Stimulated activated CD8-positive, alpha-beta memory T cell treated with anti-CD3 and anti-CD28 coated beads, Interleukin-2, amount 100 ng/mL, for 1 hour (primary cell): Measurements from ENCODE around the gene DUSP5.

Experiments used
- DNase-seq, 2 donors: peaks; one replicate each; pipeline ENCODE4 v3.0.0-alpha.2; 2020; ENCODE audit warnings: low read depth in 2 of 2

Gene DUSP5

DNA sequence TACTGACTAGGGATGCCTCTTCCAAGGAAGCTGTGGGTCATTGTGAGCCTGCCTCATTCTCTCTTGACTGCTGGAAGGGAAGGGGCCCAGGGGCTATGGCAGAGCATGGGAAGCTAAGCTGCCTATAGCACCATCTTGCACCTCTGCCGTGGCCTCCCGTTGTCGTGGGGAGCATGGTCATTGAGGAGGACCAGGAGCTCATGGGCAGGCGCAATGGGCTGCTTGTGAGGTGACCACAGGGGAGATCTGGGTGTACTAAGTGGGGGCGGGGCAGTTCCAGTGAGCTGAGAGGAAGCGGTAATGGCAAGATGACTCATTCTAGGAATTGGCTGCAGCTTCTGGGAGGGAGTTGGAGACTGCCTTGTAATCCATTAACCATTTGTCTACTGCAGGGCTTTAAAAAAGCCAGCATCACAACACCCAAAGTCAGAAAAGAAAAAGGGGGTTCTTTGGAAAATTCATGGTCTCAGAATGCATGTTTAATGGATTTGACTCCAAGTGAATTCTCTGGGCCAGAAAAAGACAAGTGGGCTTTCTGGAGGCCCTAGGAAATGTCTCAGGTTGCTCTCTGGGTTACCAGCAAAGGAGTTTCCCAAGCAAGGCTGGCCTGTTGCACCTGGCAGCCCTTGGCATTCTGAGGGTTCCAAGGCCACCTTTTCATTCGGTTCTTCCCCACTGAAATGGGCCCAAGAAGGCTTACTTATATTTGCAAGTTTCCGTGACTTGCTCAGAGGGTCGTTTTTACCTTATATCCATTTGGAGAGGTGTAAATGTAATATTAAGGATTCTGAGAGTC is 3.6 kb downstream of the DUSP5 start:
- DNase-seq: peak in 1 of 2 donors; percentile 28

DNA sequence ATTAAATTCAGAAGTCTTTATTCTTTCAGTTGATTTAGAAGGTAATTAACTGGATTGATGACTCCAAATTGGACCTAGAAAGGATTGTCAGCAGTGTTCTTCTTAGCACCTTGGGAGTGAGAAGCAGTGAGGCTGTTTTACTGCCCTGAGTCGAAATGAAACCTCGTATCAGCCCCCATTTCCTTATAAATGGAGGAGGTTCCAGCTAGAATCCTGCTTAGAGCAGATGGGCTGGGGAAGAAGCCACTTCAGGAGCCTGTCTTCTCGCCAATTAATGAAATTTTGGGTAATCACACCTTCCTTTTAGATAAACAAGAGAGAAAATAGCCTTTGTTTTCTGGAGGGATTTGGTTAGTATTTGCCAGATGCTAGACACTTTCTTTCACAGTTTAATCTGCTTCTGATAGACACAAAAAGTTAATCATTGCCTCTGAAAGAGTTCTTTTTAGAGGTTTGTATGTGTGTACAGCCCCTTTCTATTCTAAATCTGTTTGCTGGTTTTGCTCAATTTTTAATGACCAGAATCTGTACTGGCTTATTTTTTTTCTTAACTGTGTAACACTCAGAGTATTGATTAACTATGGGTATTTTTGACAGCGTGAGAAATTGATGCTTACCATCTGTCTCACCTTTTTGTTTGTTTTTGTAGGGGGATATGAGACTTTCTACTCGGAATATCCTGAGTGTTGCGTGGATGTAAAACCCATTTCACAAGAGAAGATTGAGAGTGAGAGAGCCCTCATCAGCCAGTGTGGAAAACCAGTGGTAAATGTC is 4.6 kb downstream of the DUSP5 start:
- DNase-seq: no peak

DNA sequence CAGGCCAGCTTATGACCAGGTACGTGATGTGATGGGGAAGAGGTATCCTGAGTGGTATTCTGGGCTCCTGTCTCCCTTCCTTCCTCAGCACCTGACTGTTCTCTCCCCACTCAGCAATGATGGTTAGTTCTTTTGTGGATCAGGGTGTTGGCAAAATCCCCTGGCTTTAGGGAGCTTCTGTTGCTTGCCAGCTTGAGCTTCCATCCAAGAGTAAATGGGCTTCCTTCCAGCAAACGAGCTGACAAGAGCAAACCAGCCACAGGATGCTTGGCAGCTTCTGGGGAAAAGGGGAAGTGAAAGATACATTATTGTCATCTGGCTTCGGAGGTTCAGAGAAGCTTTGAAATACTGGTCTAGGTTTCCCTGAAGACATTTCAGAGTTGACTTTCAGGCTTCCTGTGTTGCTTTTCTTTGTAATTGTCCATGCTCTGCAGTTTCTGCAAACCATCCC is 5.2 kb downstream of the DUSP5 start:
- DNase-seq: no peak

DNA sequence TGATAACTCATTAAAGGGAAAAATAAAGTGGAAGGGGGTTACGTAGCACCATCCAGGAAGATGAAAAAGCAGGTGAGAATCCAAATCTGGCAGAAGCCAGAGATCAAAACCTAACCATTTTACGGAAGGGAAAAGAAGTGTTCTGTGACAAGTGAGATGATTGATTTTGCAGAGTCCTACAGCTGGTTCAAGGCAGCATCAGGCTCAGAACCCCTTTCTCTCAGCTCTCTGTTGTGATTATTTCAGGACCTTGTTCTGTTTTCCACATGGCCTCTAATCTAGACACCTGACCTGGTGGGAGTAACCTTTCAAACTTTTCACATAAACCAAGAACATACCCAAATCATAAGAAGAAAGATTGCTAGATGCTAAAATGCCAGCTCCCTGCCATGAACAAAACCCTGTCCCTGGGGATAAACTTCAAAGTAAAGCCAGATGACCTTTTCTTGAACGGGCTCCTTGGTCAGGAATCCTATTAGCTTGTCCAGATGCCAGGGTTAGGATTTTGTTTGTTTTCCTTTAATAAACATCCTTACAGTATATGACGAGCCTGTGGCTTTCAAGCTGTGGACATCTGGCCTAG is 5.9 kb downstream of the DUSP5 start:
- DNase-seq: no peak

DNA sequence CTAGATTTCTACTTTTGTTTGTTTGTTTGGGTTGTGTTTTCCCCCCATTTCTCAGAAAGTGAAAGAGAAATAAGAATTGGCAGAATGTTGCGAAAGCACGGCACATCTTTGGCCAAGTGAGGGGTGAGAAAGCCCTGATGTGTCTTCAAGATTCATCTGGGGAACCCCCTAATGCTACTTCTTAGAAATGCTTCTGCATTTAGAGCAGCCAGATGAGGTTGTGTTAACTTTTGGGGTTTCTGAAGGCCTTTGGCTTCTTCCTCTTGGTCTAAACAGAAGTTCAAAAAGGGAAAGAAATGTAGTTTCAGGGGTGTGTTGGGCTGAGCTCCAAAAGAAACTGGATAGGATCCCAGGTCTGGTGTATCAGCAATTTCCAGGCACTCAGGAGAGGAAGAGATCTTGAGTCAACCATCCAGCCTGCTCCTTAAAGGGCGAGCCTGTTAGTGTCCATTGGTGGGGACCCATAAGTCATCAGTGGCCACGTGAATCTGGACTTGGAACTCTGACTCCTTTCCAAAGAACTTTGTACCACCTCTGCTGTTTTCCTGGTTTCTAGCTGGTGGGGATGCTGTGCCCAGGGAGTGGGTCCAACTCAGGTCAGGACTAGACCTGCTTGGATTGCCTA is 6.5 kb downstream of the DUSP5 start:
- DNase-seq: peak in 1 of 2 donors; percentile 26

DNA sequence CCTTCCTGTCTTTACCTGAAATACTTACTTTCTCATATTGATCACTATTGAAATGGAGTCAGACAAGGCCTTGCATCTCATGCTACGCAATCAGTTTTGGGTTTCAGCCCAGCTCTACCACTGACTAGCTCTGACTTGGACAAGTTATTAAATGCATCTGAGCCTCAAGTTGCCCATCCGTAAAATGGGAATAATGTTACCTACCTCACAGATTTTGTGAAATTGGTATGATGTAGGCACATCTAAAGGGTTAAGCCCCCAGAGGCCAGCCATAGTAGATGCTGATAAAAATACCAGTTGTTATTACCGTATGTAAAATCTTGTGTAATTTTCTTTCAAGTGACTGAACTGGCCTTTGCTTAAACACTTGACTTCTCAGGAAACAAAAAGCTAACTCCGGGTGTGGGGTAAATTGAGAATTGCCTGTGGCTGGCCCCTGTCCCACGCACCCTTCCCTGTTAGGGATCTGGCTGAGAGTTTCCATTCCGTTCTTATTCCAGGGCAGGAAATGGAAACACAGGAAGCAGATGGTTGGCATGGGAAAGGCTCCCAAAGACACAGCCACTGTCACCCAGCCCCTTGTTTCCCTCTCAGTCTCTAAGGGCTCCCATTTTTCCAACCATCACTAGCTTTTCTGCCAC is 7.5 kb downstream of the DUSP5 start:
- DNase-seq: no peak

DNA sequence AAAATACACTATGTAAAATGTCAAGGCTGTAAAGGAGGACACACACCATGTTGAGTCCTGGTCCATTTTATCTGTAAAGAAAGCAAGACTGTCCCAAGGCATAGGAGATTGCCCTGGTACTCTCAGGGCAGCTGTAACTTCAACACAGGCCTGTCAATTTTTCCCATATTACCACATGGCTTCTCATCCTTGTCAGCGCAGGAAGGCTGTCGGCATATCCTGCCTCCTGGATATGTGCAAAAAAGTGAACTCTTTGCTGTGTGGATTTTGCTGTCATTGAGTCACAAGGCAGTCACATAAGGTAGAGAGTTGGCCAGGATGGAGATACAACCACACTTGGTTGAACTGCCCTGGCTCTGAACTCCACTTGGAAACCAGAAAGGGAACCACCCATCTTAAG is 8.7 kb downstream of the DUSP5 start:
- DNase-seq: no peak

DNA sequence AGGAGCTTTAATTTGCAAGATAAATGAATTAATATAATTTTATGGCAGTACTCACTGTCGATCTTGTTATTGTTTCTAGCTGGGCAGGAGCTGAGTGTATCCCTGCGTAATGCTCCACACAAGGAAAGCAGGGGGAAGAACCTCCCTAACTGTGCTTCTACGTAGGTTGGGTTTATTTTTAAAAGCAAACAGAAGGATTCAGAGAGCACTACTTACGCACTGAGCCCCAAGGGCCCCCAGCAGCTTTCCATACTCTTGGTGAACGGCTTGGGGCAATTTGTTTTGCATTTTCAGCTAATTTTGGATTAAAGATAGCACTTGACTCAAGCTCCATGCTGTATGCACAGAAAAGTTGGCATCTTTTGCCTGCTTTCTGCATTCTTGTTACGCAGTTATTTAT is 9.6 kb downstream of the DUSP5 start:
- DNase-seq: no peak

DNA sequence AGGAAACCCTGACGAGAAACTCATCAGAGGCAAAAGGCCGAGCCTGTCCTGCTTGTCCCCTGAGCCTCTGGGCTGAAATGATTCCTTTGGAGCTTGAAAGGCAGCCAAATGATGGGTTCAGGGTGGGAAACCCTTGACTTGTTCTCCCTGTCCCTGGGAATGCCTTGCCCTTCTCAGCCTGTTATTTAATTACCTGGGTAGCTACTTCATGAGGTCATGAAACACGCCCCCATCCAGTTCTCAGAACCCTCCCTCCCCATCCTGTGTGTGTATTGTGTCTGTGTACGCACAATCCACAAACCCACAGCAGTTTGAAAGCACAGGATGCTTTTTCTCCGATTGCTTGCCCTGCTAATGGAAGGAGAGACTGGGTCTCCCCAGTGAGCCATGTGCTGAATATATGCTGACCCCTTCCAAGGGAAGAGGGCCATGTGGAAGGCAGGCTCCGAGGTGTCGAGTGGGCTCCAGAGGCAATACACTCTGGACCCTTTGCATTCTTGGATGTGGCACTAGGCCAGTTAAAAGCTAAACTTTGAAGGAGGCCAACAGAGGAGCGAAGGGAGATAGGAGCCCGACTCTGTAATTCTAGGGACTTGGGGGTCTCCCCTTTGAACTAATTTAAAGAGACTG is 10.6 kb downstream of the DUSP5 start:
- DNase-seq: no peak

DNA sequence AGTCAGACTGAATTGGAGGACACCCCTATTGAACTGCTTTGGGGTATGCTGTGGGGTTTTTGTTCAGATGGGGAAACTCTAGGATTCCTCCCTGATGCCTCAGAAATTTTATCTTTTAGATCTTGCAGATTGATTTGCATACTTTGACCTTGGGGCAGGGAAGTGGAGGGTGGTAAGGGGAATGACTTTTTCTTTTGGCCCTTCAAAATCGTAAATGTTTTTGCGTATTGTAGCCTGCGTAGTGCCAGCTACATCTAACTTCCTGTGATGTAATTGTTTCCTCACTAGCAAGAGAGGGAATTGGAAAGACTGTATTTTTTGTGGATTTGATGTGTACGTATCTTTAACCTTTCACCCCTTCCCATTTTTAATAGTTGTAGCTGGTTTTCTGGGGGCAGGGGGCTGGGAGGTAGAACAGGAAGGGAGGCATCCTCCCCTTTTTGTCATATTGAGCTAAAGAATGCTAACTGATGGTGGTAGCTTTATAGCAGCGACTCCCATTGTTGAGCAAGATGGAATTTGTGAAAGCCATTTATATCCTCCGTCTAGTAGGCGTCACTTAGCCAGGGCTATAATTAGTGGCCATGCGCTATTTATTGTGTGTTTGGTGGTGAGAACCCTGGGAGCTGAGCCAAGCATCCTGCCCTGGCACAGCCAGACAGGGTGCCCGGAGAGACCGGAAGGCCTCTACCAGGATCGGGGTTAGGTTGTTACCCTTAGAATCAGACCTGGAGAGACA is 11.3 kb downstream of the DUSP5 start:
- no peak for DNase-seq

DNA sequence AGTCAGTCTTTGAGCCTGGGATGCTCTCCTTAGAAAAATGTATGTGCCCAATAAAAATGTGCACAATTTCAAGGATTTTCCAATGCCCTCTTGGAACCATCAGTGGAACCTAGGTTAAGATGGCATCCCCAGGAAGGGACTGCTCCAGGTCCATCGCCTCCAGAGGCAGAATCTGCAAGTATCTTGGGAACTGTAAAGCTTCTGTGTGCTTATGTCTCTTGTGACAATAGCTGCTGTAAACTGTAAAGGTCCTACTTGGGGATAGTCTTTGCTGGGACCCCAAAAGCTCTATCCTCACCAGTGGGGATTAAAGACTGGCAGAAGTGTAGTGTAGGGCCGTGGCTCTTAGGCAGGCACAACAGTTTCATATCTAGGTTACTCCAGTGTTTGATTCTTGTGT is 11.9 kb downstream of the DUSP5 start:
- no peak for DNase-seq

DNA sequence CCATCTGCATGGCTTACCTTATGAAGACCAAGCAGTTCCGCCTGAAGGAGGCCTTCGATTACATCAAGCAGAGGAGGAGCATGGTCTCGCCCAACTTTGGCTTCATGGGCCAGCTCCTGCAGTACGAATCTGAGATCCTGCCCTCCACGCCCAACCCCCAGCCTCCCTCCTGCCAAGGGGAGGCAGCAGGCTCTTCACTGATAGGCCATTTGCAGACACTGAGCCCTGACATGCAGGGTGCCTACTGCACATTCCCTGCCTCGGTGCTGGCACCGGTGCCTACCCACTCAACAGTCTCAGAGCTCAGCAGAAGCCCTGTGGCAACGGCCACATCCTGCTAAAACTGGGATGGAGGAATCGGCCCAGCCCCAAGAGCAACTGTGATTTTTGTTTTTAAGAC is 12.4 kb downstream of the DUSP5 start:
- DNase-seq: no peak

DNA sequence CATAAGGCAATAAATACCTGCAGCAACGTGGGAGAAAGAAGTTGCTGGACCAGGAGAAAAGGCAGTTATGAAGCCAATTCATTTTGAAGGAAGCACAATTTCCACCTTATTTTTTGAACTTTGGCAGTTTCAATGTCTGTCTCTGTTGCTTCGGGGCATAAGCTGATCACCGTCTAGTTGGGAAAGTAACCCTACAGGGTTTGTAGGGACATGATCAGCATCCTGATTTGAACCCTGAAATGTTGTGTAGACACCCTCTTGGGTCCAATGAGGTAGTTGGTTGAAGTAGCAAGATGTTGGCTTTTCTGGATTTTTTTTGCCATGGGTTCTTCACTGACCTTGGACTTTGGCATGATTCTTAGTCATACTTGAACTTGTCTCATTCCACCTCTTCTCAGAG is 13.0 kb downstream of the DUSP5 start:
- DNase-seq: no peak

DNA sequence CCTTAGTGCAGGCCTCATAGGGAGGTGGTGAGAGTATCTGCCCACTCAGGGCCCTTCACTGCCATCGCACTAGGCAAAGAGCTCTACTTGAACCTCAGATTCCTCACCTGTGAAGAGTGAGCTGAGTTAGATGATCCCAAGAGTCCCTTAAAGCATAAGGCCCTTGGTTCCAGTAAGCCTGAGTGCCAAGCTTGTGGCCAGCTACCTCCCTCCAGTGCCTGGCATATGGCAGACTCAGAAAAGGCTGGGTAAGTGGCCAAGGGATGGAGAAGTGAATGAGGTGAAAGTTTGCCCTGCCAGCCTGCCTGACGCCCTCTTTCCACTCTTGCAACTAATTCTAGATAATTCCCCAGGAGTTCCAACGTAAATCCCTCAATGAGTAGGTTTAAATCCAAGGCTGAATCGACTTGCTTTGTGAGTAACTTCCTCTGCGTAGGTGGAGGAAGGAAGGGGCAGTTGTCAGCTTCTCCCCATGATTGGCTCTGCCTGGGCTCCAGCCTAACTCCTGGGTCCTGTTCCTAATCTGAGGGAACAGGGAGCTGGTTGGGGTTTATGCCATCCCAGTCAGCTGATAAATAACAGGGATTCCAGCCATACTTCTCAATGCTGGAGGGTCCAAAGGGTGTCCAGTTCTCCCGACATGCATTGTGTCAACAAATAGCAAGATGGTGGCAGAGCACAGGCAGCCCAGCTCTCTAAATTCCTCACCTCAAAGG is 14.2 kb downstream of the DUSP5 start:
- no peak for DNase-seq

DNA sequence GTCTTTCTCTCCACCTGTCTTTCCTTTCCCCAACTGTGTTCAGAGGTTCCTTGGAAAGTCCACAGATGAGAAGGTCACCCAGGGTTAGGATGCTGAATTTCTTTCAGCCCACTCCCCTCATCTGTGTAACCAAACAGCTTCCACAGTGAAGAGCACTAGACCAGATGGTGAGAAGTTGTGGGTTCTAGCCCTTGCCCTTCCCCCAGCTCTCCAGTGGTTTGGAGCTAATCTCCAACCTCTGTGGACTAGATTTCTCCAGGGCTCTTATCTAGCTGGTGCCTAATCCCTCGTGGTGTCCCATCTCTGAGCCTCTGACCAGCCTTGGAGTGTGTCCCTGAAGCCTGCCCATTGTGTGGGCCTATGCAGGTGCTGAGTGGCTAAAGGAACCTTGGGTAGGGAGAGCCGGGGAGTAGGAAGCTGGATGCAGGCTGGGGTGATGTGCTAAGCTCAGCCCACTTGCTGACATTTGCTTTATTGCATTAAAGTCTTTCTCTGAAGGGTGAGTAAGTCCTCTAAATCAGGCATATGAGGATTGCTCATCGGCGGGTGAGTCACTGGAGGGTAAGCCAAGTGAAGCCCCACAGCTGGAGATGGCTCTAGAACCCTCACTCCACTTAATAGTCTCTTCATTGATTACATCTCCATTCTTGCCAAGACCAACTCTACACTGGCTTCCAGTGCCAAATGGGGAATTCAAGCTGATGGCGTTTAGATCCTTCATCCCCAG is 14.9 kb downstream of the DUSP5 start:
- no peak for DNase-seq

DNA sequence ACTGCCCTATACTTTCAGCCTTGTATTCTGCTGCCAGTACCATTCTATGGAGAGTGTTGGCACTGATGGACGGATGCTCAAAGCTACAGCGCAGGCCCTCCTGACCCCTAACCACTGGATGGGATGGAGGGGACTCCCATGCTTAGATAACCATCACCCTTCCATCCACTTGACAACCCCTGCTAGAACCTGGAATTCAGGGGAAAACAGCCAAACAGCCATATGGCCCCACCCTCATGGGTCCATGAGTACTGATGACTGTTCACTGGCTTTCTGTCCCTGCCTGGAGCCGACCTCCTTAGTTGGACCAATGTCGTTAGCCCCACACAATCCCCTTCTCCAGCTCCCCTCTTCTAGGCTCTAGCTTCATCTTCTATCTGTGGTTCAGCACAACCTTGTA is 16.2 kb downstream of the DUSP5 start:
- no peak for DNase-seq

DNA sequence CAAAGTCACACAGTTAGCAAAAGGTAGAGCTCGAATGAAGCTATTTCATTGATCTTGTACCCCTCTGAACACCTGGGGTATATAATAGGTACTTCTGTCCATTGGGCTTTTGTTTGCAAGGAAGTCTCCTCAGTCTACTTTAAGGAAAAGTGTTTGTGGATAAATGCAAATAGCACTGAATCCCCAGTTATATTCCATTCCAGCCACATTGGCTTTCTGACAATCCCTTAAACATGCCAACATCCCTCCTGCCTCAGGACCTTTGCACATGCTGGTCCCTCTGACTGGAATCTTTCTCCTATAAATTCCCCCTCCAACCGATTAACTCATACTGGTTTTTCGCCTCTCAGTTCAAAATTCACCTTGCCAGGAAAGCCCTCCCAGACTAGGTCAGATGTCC is 17.1 kb downstream of the DUSP5 start:
- no peak for DNase-seq

DNA sequence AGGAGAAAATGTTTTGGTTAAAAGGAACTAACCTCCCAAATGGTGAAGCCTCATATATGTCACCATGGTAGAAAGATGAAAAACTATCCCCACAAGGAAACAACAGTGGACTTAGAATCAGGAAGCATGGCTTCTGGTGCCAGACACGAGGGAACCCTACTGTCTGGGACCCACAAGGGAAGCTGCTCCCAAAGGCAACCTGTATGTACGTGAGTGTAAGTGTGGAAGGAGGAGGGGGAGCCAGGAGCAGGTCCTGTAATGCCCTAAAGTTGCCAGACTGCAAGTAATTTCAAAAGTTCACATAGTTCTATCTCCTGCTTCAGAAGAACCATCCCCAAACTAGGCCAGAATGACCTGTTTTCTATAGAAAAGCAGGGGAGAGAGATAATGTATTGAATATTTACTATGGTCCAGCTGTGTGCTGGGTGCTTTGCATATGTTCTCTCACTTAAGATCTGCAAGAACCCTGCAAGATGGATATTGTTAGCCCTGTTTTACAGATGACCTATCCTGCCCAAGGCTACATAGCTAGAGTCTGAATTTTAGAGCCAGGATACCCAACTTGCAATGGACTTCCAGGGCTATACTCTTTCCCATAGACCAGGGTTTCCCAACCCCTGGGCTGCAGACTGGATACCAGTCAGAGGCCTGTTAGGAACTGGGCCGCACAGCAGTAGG is 19.2 kb downstream of the DUSP5 start:
- no peak for DNase-seq
